H1 (cell line): ENCODE data around the gene LRRC27. TPM values are rescaled to one million over a fixed set of nuclear protein-coding genes. Genes with fewer than 3 reads are reported as not detected.

Experiments used
- CHD7 ChIP-seq: fragments of 300-600 bp; sonication (generic); IDR thresholded peaks from 2 replicates; pipeline ENCODE4 v1.7.1; 2012; ENCODE audit warnings: low read length, moderate library complexity, mild to moderate bottlenecking, inconsistent platforms; ENCODE audit not compliant: insufficient replicate concordance
- USF2 ChIP-seq: IDR thresholded peaks from 2 replicates; pipeline ENCODE4 v1.6.1; 2011; ENCODE audit warnings: low read length, improper control_type of control experiment
- polyA plus RNA-seq, 7 experiments: library from polyadenylated mRNA; depleted of rRNA in 3 of 7; stranded (reverse) in 5 of 7; unstranded in 2 of 7; fragments of >200 nt in 5 of 7; fragments of 200-250 nt in 2 of 7; gene quantifications; 1 replicate in 5 of 7; 2 replicates in 1 of 7; 4 replicates in 1 of 7; pipeline versions ENCODE4 v1.2.1 to v1.2.3, GENCODE V29; 2011 to 2013; ENCODE audit warnings: missing spikeins in 2 of 7, mixed read lengths in 2 of 7
- total RNA-seq: library from RNA; stranded (reverse); fragmentation: NEBNext Ultra II Directional; extraction: Animal tissue kit (Norgen Biotek cat#: 25700); gene quantifications from 2 replicates; pipeline ENCODE4 v1.2.1, GENCODE V29; 2021

Gene LRRC27
- total and polyA plus RNA-seq, 2 of the 8 experiments (the other 6 are each of a cell fraction or from before 2014, with no cell fraction given), result 1.2 to 3.8 TPM

GRCh38 chr10:132389433-132390169, 57.6 kb downstream of the LRRC27 start (continued):
- no peak for TF ChIP-seq CHD7
- no peak for TF ChIP-seq USF2
